LHCN-M2 (cell line): Measurements from ENCODE around the gene IL36G. TPM values are rescaled to one million over a fixed set of nuclear protein-coding genes. Genes with fewer than 3 reads are reported as not detected.

ENCODE experiments used
- DNase-seq: peaks from one replicate; pipeline ENCODE4 v3.0.0-alpha.2; 2012; ENCODE audit warnings: low read depth
- total RNA-seq: library from RNA; depleted of rRNA; stranded (reverse); fragments of >200 nt; gene quantifications from 2 replicates; pipeline ENCODE4 v1.2.3, GENCODE V29; 2014

Gene IL36G
- total RNA-seq, 1 experiment from 2014 or later = not detected

- no peak for DNase-seq
Observed at GRCh38 chr2:112972423-112973086, 5.3 kb upstream of the IL36G start.

- DNase-seq = no peak
Observed at GRCh38 chr2:112973156-112973555, 4.7 kb upstream of the IL36G start.

- no peak for DNase-seq
Observed at GRCh38 chr2:112979731-112980130, 1.9 kb downstream of the IL36G start.

- DNase-seq = no peak
Observed at GRCh38 chr2:112980537-112980936, 2.7 kb downstream of the IL36G start.

GRCh38 chr2:112985090-112985489 lies 7.3 kb downstream of the IL36G start:
- DNase-seq = no peak

GRCh38 chr2:112989611-112990010 lies 11.8 kb downstream of the IL36G start:
- DNase-seq = no peak

- no peak for DNase-seq
Observed at GRCh38 chr2:112993831-112994230, 16.0 kb downstream of the IL36G start.

- no peak for DNase-seq
Observed at GRCh38 chr2:112994648-112995047, 16.8 kb downstream of the IL36G start.

- DNase-seq = no peak
Observed at GRCh38 chr2:112995346-112995920, 17.6 kb downstream of the IL36G start.

GRCh38 chr2:112996635-112997034 lies 18.8 kb downstream of the IL36G start:
- DNase-seq = no peak

- DNase-seq = no peak
Observed at GRCh38 chr2:112997151-112997550, 19.3 kb downstream of the IL36G start.

- DNase-seq = no peak
Observed at GRCh38 chr2:113000436-113000835, 22.6 kb downstream of the IL36G start.

- no peak for DNase-seq
Observed at GRCh38 chr2:113002677-113003076, 24.9 kb downstream of the IL36G start.

- no peak for DNase-seq
Observed at GRCh38 chr2:113005030-113005509, 27.3 kb downstream of the IL36G start, which contains the start of gene IL36A. TSS of gene IL36A (plus strand) at chr2:113005459. CDS start at chr2:113005872, 413 bp downstream.

GRCh38 chr2:113007250-113007649 lies 29.4 kb downstream of the IL36G start:
- no peak for DNase-seq

- no peak for DNase-seq
Observed at GRCh38 chr2:113009622-113010021, 31.8 kb downstream of the IL36G start.

- no peak for DNase-seq
Observed at GRCh38 chr2:113010088-113010487, 32.3 kb downstream of the IL36G start.

- no peak for DNase-seq
Observed at GRCh38 chr2:113011108-113011507, 33.3 kb downstream of the IL36G start.

GRCh38 chr2:113012436-113013335 lies 34.9 kb downstream of the IL36G start:
- DNase-seq = peak; percentile 8

GRCh38 chr2:113013336-113013661 lies 35.5 kb downstream of the IL36G start:
- DNase-seq = no peak

GRCh38 chr2:113014067-113014466 lies 36.3 kb downstream of the IL36G start:
- DNase-seq = no peak

- no peak for DNase-seq
Observed at GRCh38 chr2:113015042-113015441, 37.2 kb downstream of the IL36G start.
